Thymus (tissue), 11 donors: Measurements from ENCODE around the gene RORB. TPM values are rescaled to one million over a fixed set of nuclear protein-coding genes. Genes with fewer than 3 reads are reported as not detected.

Source experiments
- DNase-seq, 9 donors: peaks; one replicate each; pipeline ENCODE4 v3.0.0-alpha.2; 2013; ENCODE audit warnings: low spot score in 9 of 9, low read depth in 6 of 9, missing footprints in 1 of 9
- H3K27ac ChIP-seq, 2 donors: one replicate each; pipeline ENCODE4 v1.5.1; 2013; ENCODE audit warnings: control low read depth in 1 of 2, low read depth in 1 of 2, low read length in 1 of 2, mild to moderate bottlenecking in 1 of 2, moderate library complexity in 1 of 2
- H3K27me3 ChIP-seq, 2 donors: one replicate each; pipeline ENCODE4 v1.5.1; 2013; ENCODE audit warnings: low read length in 1 of 2; ENCODE audit not compliant: control insufficient read depth in 2 of 2, insufficient read depth in 1 of 2
- H3K36me3 ChIP-seq, 2 donors: one replicate each; pipeline ENCODE4 v1.5.1; 2013; ENCODE audit warnings: low read length in 1 of 2, mild to moderate bottlenecking in 1 of 2, moderate library complexity in 1 of 2; ENCODE audit not compliant: control insufficient read depth in 2 of 2, insufficient read depth in 2 of 2
- H3K4me1 ChIP-seq, 2 donors: one replicate each; pipeline ENCODE4 v1.5.1; 2013; ENCODE audit warnings: low read length in 2 of 2; ENCODE audit not compliant: control insufficient read depth in 2 of 2, insufficient read depth in 2 of 2
- H3K4me3 ChIP-seq, 2 donors: one replicate each; pipeline ENCODE4 v1.5.1; 2013; ENCODE audit warnings: low read length in 2 of 2, control low read depth in 1 of 2, mild to moderate bottlenecking in 1 of 2
- H3K9me3 ChIP-seq, 2 donors: one replicate each; pipeline ENCODE4 v1.5.1; 2013; ENCODE audit warnings: low read length in 1 of 2, mild to moderate bottlenecking in 1 of 2; ENCODE audit not compliant: control insufficient read depth in 2 of 2, insufficient read depth in 1 of 2
- WGBS: extraction: QIAGEN DNeasy Blood & Tissue Kit; methylation state at CpG from one replicate; pipeline ENCODE4 v1.1.7; 2013; 5-methylcytosine and 5-hydroxymethylcytosine counted together
- polyA plus RNA-seq: library from polyadenylated mRNA; stranded (reverse); fragments of 200-250 nt; gene quantifications from one replicate; pipeline ENCODE4 v1.2.3, GENCODE V29; 2013
- total RNA-seq: library from RNA; stranded (reverse); fragments of 120-200 nt; gene quantifications from one replicate; pipeline ENCODE4 v1.2.4, GENCODE V29; 2013
- donor health status: healthy.

Gene RORB
- total and polyA plus RNA-seq, 2 donors: 0.30 to 1.8 TPM

DNA sequence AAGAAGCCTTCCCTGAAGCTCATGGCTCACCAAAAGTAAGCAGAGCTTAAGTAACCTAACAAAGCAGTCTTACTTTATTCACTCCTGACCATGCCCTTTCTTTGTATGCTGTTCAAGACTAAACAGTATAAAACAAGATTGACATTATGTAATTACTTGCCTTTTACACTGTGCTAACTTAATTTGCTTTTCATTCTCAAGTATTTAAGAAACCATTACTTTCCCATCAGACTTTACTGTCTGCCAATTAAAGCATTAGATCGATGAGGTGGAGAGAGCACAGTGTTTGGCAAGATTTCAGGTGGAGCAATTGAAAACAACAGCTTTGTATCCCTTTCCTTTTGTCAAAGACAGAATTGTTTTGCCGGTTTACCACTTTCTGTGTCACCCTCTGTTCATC lies 98.2 kb downstream of the RORB start:
- no peaks in the 10 kb centered on the region for H3K9me3 ChIP-seq
- no peaks in the 10 kb centered on the region for H3K36me3 ChIP-seq
- no peak overlapping the region for H3K4me3 ChIP-seq
- no peaks in the 10 kb centered on the region for H3K27me3 ChIP-seq
- H3K27ac ChIP-seq: no peak overlapping the region
- 89% methylated on average over 2 of the region's 2 CpGs for WGBS
- no peaks in the 10 kb centered on the region for H3K4me1 ChIP-seq
- DNase-seq: no peak

DNA sequence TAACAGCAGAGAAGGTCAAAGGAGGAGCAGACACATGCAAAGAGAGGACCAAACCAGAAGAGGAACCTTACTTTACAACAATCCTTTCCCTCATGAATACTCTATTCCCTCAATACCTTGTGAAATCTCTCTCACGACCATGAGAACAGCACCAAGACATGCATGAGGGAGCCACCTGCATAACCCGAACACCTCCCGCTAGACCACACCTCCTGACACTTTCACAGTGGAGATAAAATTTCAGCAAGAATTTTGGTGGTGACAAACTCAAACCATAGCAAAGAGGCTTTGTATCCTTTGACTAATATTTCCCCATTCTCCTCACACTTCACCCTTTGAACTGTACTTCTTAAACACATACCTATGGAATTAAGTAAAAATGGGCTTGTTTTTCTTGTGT lies 101.7 kb downstream of the RORB start:
- Histone ChIP-seq H3K4me3 (no peak overlapping the region), H3K9me3 (no peaks in the 10 kb centered on the region), H3K27ac (no peak overlapping the region), H3K36me3 (no peaks in the 10 kb centered on the region), H3K4me1 (no peaks in the 10 kb centered on the region), H3K27me3 (no peaks in the 10 kb centered on the region)
- DNase-seq: no peak
- 75% methylated on average over 3 of the region's 3 CpGs for WGBS

DNA sequence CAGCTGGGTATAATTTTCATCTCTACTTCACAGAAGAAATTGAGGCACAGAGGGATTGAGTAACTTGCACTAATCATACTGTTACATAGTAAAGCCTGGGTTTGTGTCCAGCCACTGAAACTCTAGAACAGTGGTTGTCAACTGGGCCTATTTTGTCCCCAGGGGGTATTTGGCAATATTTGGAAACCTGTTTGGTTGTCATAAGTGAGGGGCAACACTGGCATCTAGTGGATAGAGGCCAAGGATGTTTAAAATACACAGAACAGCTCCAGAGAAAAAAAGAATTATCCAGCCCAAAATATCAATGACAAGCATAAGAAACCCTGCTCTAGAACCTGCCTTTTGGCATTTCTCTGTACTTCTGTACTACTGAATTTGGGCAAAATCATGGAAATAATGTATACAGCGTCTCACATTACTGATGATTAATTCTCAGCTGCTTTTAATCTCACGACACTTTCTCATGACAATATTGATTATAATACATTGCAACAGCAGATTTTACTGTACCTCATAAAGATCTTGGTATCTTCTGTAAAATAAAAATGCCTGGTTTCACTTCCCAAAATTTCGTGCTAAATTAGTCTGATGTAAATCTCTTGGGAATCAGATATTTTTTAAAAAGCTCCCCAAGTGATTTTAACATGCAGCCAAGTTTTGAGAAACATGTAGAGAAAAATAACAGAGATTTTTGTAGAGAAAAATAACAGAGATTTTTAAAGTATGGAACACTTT lies 112.7 kb downstream of the RORB start:
- WGBS: 78% methylated on average over 3 of the region's 3 CpGs
- H3K36me3 ChIP-seq: no peaks in the 10 kb centered on the region
- no peaks in the 10 kb centered on the region for H3K4me1 ChIP-seq
- H3K27me3 ChIP-seq: no peaks in the 10 kb centered on the region
- no peak overlapping the region for H3K27ac ChIP-seq
- peak in 2 of 9 donors; percentile 1 to 2 for DNase-seq
- no peaks in the 10 kb centered on the region for H3K9me3 ChIP-seq
- no peak overlapping the region for H3K4me3 ChIP-seq

DNA sequence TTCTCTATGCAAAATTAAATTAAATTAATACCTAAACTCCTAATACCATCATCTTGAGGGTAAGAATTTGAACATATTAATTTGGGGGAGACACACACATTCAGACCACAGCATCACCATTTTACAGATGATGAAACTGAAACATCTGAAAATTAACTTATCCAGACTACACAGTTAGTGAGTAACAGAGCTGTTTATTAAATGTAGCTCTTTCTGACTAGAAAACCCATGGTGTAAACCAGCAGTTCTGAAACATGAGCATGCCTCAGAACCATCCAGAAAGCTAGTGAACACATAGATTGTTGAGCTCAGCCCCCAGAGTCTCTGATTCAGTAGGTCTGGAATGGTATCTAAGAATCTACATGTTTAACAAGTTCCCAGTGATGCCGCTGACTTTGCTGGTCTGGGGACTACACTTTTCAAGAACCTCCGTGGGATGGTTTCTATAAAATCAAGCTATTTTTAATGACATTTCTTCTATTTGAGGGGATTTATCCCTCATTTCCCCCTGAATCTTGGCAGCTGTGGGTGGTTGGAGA lies 113.5 kb downstream of the RORB start:
- H3K36me3 ChIP-seq: no peaks in the 10 kb centered on the region
- WGBS: 89% methylated on average over 2 of the region's 2 CpGs

DNA sequence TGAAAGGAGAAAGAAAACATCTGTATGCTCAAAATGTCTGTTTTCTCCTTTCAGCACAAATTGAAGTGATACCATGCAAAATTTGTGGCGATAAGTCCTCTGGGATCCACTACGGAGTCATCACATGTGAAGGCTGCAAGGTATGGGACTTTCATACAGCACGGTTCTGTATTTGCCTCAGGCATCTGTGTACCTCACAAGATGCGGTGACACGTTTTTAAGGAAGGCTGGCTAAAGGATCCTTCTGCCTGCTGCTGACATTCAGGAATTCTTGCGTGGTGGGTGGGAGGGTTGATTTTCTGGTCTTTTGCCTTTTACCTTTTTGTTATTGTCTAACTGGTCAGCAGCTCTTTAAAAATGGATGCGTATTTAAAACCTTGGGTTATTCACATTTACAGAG lies 133.1 kb downstream of the RORB start:
- Histone ChIP-seq H3K4me3 (no peak overlapping the region), H3K9me3 (no peaks in the 10 kb centered on the region), H3K27me3 (no peaks in the 10 kb centered on the region), H3K36me3 (no peaks in the 10 kb centered on the region), H3K27ac (no peak overlapping the region), H3K4me1 (no peaks in the 10 kb centered on the region)
- WGBS: 73% methylated on average over 7 of the region's 7 CpGs
- DNase-seq: no peak

More for the DNA sequence above, 113.5 kb downstream of the RORB start:
- Histone ChIP-seq H3K27me3 (no peaks in the 10 kb centered on the region), H3K4me1 (no peaks in the 10 kb centered on the region), H3K9me3 (no peaks in the 10 kb centered on the region), H3K4me3 (no peak overlapping the region), H3K27ac (no peak overlapping the region)
- no peak for DNase-seq

DNA sequence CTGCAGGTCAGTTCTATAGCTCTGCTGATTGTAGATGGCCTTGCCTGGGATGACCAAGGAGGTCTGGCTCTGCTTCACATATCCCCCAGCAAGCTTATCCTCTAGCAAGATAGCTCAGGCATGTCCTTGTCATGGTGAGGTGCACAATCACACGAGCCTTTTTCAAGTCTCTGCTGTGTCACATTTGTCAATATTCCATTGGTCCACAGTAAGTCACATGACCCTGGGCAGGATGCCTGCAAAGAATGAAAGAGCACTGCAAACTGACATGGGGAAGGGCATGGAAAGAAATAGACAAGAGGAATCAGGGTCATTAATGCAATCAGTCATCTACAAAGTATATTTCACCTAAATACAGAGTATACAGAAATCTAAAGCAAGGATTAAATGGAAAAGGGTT lies 142.0 kb downstream of the RORB start:
- Histone ChIP-seq H3K36me3 (no peaks in the 10 kb centered on the region), H3K27me3 (no peaks in the 10 kb centered on the region), H3K9me3 (no peaks in the 10 kb centered on the region), H3K4me3 (no peak overlapping the region), H3K27ac (no peak overlapping the region), H3K4me1 (no peaks in the 10 kb centered on the region)
- WGBS: 74% methylated on average over 1 of the region's 1 CpG
- no peak for DNase-seq

DNA sequence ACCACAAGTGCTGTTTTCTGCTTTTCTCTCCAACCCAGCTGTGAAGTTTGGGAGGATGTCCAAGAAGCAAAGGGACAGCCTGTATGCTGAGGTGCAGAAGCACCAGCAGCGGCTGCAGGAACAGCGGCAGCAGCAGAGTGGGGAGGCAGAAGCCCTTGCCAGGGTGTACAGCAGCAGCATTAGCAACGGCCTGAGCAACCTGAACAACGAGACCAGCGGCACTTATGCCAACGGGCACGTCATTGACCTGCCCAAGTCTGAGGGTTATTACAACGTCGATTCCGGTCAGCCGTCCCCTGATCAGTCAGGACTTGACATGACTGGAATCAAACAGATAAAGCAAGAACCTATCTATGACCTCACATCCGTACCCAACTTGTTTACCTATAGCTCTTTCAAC lies 145.2 kb downstream of the RORB start:
- DNase-seq: no peak
- H3K36me3 ChIP-seq: no peaks in the 10 kb centered on the region
- H3K27ac ChIP-seq: no peak overlapping the region
- WGBS: 96% methylated on average over 12 of the region's 12 CpGs
- no peak overlapping the region for H3K4me3 ChIP-seq
- no peaks in the 10 kb centered on the region for H3K9me3 ChIP-seq
- H3K4me1 ChIP-seq: no peaks in the 10 kb centered on the region
- no peaks in the 10 kb centered on the region for H3K27me3 ChIP-seq

DNA sequence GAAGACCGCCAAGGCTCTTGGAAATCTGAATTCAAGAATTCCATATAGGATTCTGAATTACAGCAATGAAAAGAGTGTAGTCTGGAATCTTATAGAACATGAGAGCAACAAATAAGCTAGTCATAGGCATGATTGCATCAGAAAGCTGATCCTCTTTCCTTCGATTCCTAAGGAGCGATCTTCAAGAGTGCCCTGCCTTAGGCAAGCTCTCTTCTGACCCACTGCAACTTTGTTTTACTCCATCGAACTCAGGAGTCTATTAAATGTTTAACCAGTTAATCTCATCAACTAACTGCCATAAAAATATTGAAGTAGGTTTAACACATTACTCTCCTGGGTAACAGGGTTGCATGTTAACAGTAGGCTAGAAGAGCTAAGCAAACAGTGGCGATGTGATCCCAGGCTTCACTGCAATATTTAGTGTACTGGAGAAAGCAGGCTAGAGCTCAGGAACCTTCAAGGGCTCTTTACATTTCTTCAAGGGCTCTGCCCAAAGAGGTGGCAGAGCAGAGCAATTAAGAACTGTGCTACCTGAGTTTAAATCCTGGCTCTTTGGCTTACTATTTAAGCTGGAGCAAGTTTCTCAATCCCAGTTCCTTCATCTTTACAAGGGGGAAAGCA lies 146.3 kb downstream of the RORB start:
- Histone ChIP-seq H3K9me3 (no peaks in the 10 kb centered on the region), H3K4me3 (no peak overlapping the region), H3K27me3 (no peaks in the 10 kb centered on the region), H3K36me3 (no peaks in the 10 kb centered on the region), H3K4me1 (no peaks in the 10 kb centered on the region), H3K27ac (no peak overlapping the region)
- DNase-seq: no peak
- 92% methylated on average over 5 of the region's 5 CpGs for WGBS

DNA sequence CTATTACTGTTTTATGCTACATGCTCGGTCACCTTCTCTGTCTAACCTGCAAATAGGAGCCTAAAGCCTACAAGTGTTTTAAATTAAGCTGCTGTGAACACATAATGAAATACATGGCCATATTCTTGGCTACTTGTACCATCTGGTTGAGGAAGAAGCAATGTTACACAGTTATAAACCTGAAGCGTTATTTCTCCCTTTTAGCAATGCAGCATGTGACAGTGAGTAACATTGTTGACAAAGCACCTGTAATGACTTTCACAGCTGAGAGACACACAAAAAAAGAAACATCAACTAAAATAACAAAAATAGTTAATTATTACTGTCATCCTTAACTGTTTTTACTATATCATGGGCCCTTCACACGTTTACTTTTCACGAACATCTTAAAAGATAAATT lies 146.9 kb downstream of the RORB start:
- Histone ChIP-seq H3K27ac (no peak overlapping the region), H3K4me3 (no peak overlapping the region), H3K36me3 (no peaks in the 10 kb centered on the region), H3K9me3 (no peaks in the 10 kb centered on the region), H3K27me3 (no peaks in the 10 kb centered on the region), H3K4me1 (no peaks in the 10 kb centered on the region)
- DNase-seq: no peak
- 91% methylated on average over 4 of the region's 4 CpGs for WGBS
